ENCODE results near the gene CDK5RAP3.
A peak's percentile ranks its signal among the peaks of the same experiment; 100 is the strongest.

Gene CDK5RAP3

DNA sequence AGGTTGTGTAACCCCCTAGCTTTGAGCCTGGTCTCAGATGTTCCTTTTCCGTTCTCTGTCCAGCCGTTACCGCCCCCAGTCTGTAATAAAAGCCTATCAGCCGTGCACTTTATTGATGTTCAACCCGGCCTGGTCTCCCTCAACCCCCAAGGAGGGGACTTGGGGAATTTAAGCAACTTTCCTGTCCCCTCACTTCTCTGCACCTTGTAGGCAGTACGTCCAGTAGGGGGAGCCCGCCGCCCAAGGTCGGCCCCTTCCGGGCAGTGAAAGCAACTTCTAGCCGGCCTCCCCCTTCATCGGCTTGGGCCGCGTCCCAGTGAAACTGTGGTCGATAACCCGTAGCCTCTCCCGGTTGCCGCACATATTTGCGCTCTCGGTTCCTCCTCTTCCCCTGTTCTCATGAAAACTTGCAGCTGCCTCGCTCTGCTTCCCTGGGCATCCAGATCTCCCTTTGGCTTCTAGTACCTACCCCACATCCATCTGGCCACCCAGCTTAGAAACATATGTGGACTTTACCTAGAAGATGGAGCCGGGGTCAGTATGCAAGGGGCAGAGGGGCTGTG is 21.6 kb upstream of the CDK5RAP3 start:
- DNase-seq (ENCODE audit: low read depth), result peak; percentile 72

DNA sequence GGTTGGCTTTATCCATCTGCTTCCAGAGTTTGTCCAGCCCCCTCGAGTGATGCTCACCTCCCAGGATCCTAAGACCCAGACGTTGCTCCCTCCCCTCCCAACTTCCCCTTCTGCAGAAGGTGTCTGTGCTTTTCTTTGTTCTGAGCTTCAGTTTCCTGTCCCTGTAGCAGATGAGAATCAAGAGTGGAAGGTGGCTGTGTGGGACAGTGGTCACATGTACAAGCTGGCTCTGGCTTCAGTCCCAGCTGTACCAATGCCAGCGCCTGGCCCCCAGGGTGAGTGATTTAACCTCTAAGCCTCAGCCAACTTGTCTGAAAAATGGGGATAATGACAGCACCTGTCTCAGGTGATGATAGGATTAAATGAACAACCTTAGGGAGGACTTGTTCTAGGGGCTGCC is 21.0 kb upstream of the CDK5RAP3 start:
- DNase-seq (ENCODE audit: low read depth), result no peak

DNA sequence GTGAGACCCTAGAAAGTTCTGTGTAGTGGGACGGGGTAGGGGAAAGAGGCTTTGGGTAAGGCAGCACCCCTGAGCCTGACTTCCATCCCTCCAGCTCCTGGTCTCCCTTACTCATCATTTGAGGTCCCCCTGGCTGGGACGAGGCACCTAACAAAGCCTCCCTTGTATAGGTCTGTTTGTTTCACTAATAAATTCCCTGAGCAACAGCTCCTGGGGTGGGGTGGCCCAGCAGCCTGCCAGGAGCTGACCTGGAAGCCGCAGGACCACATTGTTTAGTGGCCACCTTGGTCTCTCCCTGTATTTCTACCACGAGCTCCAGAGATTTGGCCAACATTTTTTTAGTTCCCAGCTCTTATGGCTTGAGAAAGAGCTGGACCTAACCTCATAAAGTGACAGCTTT is 20.5 kb upstream of the CDK5RAP3 start:
- no peak for DNase-seq (ENCODE audit: low read depth)

DNA sequence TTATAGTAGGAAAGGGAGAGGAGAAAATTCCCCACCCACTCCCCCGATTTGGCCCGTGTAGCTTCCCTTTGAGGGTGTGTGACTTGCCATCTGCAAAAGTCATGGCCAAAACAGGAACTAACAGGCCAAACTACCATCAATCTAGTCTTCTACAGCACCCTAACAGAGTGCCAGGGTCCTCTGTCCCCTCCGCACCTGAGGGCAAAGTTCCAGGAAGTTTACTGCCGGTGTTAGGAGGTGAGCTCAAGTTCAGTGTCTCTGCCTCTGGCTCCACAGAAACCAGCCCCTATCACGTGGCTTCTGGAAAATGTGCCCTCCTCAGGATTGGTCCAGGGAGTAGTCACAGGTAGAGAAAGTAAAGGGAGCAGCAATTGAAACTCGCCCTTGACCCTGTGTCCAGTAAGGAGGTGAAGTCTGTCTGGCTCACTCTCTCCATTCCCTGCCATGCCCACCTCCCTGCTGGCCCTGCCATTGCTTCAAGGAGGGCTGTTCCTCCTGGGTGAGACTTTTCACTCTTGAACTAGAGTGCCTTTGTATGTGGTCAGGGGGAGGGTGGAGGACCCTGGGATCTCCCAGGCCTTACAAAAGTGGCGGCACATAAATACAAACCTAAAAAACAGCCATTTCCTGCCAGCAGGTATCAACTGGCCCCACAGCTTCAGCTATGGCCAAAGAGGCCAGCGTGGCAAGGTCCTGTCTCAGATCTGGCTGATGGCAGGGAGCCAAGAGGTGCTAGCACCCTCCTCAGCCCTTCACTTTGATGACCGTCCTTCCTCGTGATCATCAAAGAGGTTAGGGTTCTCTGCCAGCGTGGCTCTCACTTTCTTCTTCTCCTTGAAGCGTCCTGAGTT is 18.5 kb upstream of the CDK5RAP3 start:
- DNase-seq (ENCODE audit: low read depth), result no peak

DNA sequence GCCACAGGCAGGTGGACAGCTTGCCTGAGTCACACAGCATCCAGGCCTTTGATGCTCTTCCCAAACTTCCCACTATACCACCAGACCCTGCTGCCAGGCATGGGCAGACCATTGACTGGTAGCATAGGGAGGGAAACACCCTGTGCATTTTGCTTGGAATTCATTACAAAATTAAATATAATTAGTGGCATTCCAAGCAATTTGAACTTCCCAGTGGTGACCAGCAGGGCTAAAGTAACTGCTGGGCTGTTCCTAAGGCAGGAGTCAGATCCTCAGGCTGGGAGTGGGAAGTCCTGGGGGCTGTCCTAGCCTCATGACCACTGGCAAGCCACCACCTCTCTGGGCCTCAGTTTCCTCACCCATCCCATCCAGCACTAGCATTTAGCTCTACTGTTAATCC is 17.0 kb upstream of the CDK5RAP3 start:
- no peak for DNase-seq (ENCODE audit: low read depth)

DNA sequence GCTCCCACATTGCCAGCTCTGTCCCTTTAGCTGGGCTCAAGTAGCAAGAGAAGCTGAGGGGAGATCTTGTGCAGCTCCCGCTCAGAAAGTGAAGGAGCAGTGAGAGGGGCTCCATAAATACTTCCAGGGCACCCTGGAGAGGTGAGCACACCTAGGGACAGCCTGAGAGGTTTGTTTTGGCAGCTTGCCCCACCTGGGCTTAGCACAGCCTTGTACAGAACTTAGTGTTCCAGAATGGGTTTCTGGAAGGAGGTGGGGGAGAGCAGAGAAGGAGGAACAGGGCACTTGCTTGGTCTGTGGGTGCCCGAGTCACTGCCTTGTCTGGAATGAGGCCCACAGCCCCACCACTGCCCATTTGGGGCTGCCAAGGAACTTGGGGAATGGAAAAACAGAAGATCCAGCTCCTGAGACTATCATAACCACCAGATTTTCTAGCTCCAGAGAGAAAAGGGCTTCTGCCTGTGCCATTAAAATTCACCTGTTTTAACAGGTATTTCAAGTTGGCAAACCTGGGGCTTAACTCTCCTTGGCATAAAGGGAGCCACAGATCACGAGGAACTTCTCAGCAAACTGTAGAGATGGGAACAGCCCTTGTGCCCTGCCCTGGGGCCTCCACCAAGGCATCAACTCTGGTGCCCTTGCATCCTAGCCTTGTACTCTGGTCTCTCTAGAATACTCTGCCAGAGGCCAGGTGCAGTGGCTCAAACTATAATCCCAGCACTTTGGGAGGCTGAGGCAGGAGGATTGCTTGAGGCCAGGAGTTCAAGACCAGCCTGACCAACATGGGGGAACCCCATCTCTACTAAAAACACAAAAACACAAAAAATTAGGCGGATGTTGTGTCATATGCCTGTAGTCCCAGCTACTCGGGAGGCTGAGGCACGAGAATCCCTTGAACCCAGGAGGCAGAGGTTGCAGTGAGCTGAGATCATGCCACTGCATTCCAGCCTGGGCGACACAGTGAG is 15.1 kb upstream of the CDK5RAP3 start:
- DNase-seq (ENCODE audit: low read depth), result no peak

DNA sequence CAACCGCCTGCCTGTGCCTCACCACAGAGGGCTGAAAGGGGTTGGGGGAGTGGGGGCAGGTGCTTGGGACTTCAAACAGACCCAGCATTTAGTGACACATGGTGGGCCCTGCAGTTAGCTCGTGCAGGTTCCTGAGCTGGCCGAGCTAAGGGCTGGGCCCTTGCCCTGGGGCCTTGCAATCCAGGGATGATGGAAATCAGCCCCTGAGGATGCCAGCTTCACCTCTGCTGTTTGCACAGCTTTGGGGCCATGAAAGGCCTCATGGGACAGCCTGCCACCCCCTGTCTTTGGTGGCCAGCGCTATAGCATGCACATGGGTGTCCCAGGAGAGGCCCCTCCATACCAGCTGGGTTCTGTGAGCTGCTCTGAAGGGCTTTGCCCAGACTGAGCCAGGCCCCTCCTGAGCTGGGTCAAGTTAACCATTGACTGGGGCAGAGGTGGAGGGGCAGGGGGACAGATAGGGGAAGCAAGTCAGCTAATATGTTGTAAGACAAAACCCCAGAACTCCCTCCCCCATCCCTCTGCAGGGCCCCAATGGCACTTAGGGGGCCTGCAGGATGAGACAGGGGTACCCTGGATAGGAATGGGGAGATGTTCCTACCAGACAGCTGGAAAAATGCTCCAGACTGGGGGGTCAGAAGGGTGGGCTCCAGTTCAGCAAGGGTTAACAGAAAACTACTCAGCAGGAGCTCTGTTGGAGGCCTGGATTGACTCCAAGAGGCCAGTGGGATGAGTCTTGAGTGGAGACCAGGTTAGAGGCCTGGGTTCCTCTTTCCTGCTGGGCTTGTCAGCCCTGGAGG is 13.9 kb upstream of the CDK5RAP3 start:
- no peak for DNase-seq (ENCODE audit: low read depth)

DNA sequence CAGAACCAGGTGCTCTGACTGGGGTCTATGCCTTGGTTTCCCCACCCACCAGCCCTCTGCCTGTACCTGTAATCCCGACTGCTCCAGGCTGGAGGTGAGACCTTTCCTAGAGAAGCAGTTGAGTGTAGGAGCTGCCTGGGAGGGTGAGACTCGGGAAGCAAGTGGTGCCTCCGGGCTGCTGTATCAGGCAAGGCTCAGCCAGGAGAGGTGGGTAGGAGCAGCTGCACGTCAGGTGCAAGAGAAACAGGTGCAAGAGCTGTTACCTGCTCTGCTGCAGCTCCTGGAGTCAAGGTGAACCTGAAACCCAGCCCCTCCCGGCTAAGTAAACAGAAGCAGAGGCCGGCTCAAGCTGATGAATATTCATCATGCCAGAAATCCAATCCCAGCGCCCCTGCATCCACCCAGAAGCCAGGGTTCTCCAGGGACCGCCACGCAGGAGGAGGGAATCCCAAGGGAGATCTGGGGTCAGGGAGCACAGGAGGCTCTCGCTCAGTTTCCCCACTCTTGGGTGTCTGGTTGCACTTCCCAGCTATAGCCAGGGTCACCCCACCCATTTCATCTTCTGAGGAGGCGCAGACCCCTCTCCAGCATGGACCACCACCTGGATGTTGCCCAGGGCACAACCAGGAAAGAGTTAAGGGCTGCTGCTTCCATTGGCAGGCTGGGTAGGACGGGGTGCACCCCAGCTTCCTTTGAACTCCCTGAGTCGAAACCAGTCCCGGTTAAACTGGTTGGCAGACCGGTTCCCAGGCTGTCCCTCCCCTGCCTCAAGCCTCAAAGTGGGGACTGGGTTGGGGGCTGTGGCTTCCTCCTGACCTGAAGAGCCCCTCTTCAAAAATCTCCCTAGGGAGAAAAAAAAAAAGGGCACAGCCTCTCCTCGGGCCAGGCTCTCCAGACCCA is 13.1 kb upstream of the CDK5RAP3 start, which contains the start of gene PRR15L:
Gene PRR15L (minus strand): TSS at position 293 of the 900 bp plus-strand sequence. CDS start 4,649 bp downstream, outside the sequence.
- DNase-seq (ENCODE audit: low read depth), result no peak

DNA sequence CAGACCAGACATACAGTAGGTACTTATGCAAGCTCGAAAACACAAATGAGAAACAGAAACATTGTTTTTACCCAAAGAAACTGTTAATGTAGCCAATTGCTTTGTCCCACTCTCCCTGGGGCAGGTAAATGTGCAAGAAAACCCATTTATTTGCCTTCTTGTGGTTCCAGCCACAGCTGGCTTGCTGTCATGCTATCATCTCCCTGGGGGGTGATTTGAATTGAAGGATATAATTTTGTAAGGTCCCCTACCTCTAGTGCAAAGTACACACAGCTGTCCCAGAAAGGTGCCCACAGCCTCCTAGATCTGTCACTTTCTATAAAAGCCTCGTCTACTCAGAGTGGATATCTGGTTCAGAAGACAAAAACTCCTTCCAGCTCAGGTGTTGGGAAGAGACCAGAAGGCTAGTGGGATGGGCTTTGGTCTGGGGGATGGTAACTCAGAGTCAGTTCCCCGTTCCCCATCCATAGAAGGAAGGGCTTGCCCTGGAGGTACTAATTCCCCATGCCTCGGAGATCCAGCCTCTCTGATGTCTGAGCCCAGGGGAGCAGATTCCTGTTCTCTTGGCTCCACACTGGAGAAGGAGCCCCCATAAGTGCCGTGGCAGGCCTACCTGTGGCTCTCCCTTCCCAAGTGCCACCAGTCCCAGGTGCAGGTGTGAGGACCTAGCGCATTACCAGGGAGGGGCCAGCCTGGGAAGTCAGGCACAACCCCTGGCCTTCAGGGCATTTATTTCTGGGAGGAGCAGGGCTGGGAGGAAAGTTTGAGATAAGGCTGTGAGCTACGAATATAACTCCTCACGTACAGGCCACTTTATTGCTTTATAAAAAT is 10.9 kb upstream of the CDK5RAP3 start:
- DNase-seq (ENCODE audit: low read depth), result no peak

DNA sequence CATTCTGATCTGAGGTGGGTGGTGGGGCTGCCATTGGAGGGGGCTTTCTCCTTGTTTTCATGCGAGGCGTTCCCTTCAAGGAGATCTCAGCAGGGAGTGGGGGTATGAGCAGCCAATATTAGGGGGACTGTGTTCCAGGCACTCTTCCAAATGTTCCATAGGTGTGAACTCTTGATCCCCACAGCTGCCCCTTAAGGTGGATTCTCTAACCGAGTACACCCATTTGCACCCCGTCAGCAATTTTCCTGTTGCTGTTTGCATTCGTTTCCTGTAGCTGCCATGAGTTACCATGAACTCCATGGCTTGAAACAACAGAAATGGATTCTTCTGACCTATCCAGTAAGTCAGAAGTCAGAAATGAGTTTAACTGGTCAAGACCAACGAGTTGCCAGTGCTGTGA is 9.5 kb upstream of the CDK5RAP3 start:
- no peak for DNase-seq (ENCODE audit: low read depth)

DNA sequence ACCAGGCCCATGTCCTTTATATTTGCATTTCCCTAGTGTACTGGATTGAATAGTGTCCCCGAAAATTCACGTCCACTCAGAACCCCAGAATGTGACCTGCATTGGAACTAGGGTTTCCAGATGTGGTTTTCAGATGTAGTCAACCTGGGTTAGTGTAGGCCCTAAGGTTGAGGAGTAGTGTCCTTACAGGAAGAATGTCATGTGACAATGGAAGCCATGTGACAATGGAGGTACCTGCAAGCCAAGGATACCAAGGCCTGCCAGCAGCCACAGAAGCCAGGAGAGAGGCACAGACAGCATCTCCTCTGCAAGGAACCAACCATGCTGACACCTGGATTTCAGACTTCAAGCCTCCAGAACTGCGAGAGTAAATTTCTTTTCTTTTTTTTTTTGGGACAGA is 8.0 kb upstream of the CDK5RAP3 start:
- no peak for DNase-seq (ENCODE audit: low read depth)

DNA sequence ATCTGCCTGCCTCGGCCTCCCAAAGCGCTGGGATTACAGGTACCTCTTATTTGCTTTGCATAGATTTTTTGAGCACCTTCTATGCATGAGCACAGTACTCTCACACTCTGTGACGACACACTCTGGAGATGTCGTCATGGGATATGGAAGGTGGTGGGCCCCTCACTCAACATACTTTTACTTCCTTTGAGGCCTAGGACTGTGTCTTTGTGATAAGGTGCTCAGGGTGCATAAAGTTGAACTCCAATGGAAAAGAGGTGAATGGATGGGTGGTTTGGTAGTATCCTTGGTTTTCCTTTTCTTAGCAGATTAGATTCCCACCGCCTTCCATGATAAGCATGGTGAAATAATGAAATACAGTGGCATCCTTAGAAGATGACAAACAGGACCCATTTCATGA is 6.1 kb upstream of the CDK5RAP3 start:
- DNase-seq (ENCODE audit: low read depth), result no peak

DNA sequence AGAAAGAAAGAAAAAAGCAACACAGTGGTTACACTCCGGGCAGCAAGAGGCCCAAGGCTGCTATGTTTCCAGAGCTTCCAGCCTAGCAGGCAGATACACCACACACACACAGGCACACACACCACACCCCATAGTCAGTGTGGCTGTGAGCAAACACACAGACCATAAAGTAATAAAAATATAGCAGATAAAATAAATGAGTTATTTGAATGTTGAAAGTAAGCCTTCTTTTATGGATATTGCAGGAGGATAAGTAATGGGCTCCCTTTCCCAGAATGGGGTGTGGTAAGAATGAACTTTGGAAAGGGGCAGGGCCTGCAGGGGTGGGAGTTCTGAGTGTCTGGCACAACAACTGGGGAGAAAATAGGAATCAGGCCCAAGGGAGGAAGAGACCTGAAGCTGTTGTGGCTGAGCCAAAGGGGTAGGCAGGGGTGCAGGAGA is 4.8 kb upstream of the CDK5RAP3 start:
- DNase-seq (ENCODE audit: low read depth), result no peak

DNA sequence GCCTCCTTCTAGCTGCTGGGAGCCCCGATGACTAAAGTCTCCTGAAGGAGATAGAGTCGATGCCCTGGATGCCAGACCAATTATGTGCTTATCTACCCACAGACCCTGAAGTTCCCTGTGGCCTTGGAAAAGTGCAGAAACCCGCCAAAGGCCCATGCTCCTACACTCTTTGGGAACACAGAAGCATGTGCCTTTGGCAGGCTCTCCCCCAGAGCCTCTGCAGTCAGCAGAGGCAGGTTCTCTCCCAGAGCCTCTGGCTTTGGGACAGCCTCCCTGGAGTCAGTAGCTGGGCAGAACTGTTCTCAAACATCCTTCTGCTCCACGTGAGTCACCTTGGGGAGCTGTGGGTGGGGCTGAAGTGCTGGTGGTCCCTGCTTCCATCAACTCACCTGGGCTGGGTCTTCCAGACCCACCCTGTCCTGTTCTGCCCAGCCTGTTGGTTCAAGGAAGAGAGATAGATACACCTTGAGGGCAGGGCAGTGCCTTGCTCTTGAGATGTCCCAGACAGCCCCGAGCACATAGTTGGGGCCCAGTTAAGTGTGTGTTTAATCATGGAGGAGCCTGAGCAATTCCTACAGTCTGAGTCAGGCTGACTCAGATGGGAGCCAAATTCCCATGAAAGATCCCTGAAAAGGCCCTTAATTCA is 3.2 kb upstream of the CDK5RAP3 start:
- no peak for DNase-seq (ENCODE audit: low read depth)

DNA sequence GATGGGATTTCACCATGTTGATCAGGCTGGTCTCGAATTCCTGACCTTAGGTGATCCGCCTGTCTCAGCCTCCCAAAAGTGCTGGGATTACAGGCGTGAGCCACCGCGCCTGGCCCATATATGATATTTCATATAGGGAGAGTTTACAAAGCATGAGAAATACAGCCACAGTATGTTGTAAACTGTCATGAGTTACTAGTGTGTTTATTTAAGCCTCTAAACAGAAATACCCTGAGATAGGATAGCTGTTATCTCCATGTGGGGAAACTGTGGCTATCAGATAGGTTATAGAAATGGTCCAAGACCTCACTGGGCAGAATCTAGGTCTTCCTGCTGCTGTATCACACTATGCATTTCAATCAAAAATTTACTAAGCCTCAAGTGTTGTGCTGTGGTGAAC is 2.1 kb upstream of the CDK5RAP3 start:
- DNase-seq (ENCODE audit: low read depth), result no peak

DNA sequence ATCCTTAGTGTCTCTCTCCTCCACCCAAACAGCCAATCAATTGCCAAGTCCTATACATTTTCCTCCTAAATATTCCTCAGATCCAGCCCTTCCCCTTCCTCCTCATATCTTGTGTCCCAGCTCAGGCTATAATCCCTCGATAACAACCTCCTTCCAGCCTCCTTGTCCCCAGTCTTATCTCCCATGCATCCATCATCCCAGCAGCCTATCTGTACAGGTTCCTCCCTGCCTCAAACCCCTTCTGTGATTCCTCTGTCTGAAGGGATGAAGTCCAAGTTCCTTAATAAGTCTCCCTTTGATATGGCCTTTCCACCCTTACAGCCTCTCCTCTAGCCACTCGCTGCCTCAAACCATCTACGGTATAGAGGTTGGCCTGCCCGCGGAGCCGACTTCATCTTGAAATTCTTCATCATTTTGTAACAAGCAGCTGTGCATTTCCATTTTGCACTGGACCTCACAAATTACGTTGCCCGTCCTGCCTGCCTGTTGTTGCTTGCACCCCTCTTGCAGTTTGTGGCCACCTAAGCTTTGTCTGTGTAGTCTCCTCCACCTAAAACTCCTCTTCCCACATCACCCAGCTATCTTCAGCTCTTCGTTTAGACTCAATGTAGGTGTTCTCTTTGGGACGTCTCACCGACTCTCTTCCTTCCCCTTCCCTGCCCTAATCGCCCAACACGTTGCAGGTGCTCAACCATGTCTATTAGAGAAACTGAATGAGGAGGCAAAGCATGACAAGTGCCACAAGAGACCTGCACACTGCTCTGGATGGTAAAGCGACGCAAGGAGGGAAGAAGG is 786 bp upstream of the CDK5RAP3 start:
- no peak for DNase-seq (ENCODE audit: low read depth)

DNA sequence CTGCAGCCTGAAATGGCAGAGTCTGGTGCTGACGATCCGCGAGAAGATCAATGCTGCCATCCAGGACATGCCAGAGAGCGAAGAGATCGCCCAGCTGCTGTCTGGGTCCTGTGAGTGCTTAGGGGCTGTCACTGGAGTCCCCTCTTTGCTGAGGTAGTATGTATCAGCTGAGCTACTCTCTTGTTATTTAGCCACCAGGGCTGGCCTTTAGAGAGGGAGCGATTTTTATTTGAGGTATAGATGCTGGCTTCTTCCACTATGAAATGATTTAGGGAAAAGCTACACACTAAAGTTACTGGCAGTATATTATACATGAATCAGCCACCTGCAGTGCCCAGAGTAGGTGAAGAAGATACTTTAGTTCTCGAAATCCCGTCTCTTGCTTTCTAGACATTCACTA is 2.6 kb downstream of the CDK5RAP3 start:
- no peak for DNase-seq (ENCODE audit: low read depth)

DNA sequence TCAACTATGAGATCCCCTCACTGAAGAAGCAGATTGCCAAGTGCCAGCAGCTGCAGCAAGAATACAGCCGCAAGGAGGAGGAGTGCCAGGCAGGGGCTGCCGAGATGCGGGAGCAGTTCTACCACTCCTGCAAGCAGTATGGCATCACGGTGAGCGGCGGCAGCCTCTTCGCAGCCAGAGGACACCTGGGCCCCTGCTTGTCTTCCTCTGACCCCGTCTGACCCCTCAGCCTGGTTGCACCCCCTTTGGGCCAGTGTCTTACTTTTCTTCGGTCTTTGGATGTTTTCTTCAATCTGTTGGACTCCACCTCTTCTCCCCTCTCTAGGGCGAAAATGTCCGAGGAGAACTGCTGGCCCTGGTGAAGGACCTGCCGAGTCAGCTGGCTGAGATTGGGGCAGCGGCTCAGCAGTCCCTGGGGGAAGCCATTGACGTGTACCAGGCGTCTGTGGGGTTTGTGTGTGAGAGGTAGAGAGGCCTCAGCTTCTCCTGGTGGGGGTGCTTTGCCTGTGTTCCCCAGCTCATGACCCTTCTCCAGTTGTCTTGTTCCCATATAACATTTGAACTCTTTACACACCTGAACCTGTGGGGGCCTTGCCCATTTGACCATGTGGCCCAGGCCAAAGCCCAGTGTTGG is 4.4 kb downstream of the CDK5RAP3 start:
- no peak for DNase-seq (ENCODE audit: low read depth)
